B cell (primary cell): Measurements from ENCODE around the gene VIL1. TPM values are rescaled to one million over a fixed set of nuclear protein-coding genes. Genes with fewer than 3 reads are reported as not detected.

Experiments
- ATAC-seq: fragments of 200-7000 bp; cut with Tn5 transposase; one replicate; pipeline ENCODE4 v1.10.0; 2021; ENCODE audit warnings: low read depth, mild to moderate bottlenecking, moderate number of reproducible peaks, moderate library complexity
- CTCF ChIA-PET: fragments of 350-600 bp; sonication (Branson Sonifier 250); formaldehyde crosslinking; loops from one replicate; lab custom pipeline; 2021; ENCODE audit warnings: antibody characterized with exemption, inconsistent platforms; lab: Charles Lee
- POLR2A ChIA-PET: fragments of 350-600 bp; sonication (Branson Sonifier 250); formaldehyde crosslinking; loops from one replicate; lab custom pipeline; 2021; ENCODE audit warnings: antibody characterized with exemption; lab: Charles Lee
- DNase-seq: peaks from one replicate; pipeline ENCODE4 v3.0.0; 2013
- H2AFZ ChIP-seq: 2 replicates; pipeline ENCODE4 v1.6.1; 2012; ENCODE audit warnings: mild to moderate bottlenecking, low read depth, low read length; ENCODE audit not compliant: insufficient read depth, poor library complexity, severe bottlenecking
- H3K27ac ChIP-seq, 2 donors: 1 replicate in 1 of 2; 2 replicates in 1 of 2; pipeline ENCODE4 v1.5.1; 2012 to 2013; ENCODE audit warnings: low read length in 2 of 2, mild to moderate bottlenecking in 2 of 2, moderate library complexity in 1 of 2
- H3K27me3 ChIP-seq, 4 experiments: fragments of 200-600 bp in 1 of 4; sonication (generic) in 1 of 4; replicated peaks in 1 of 4; 1 replicate in 2 of 4; 2 replicates in 2 of 4; pipeline versions ENCODE4 v1.6.1 to v1.7.0; 2013 to 2016; ENCODE audit warnings: low read length in 3 of 4, mild to moderate bottlenecking in 2 of 4, mixed read lengths in 1 of 4, moderate library complexity in 1 of 4; ENCODE audit not compliant: insufficient read depth in 4 of 4, control insufficient read depth in 3 of 4; ENCODE audit errors: control extremely low read depth in 1 of 4
- H3K36me3 ChIP-seq, 2 experiments: replicated peaks in 1 of 2; 1 replicate in 1 of 2; 2 replicates in 1 of 2; pipeline versions ENCODE4 v1.6.1 to v1.7.1; 2013; ENCODE audit warnings: low read length in 1 of 2; ENCODE audit not compliant: insufficient read depth in 2 of 2, control insufficient read depth in 1 of 2; ENCODE audit errors: control extremely low read depth in 1 of 2, extremely low read depth in 1 of 2
- H3K4me1 ChIP-seq, 2 donors: fragments of 200-600 bp in 1 of 2; sonication (generic) in 1 of 2; 1 replicate in 1 of 2; 2 replicates in 1 of 2; pipeline versions ENCODE4 v1.5.1 to v1.6.1; 2013 to 2017; ENCODE audit warnings: low read length in 2 of 2; ENCODE audit not compliant: control insufficient read depth in 2 of 2, insufficient read depth in 2 of 2
- H3K4me2 ChIP-seq: replicated peaks from 2 replicates; pipeline ENCODE3; 2012; ENCODE audit warnings: mild to moderate bottlenecking, low read depth, low read length; ENCODE audit not compliant: poor library complexity, severe bottlenecking
- H3K4me3 ChIP-seq, 5 experiments: fragments of 200-600 bp in 1 of 5; sonication (generic) in 1 of 5; 1 replicate in 3 of 5; 2 replicates in 2 of 5; pipeline versions ENCODE4 v1.5.1 to v1.7.0; 2011 to 2016; ENCODE audit warnings: low read length in 4 of 5, mild to moderate bottlenecking in 4 of 5, low read depth in 2 of 5, control low read depth in 1 of 5, moderate library complexity in 1 of 5; ENCODE audit not compliant: insufficient read depth in 1 of 5; ENCODE audit errors: control extremely low read depth in 1 of 5, extremely low read depth in 1 of 5
- H3K79me2 ChIP-seq: fragments of 200-600 bp; sonication (generic); one replicate; pipeline ENCODE4 v1.6.0; 2016; ENCODE audit warnings: low read length; ENCODE audit not compliant: control insufficient read depth, insufficient read depth
- H3K9ac ChIP-seq: fragments of 200-600 bp; sonication (generic); 2 replicates; pipeline ENCODE4 v1.6.1; 2017; ENCODE audit warnings: mild to moderate bottlenecking, low read length, moderate library complexity
- H3K9me3 ChIP-seq, 3 donors: one replicate each; pipeline versions ENCODE4 v1.6.1 to v1.7.1; 2013; ENCODE audit warnings: low read length in 2 of 3; ENCODE audit not compliant: control insufficient read depth in 2 of 3, insufficient read depth in 1 of 3; ENCODE audit errors: control extremely low read depth in 1 of 3
- H4K20me1 ChIP-seq: 2 replicates; pipeline ENCODE4 v1.6.0; 2012; ENCODE audit warnings: mild to moderate bottlenecking, low read length; ENCODE audit not compliant: insufficient read depth, control insufficient read depth, poor library complexity, severe bottlenecking
- H3K27ac Mint-ChIP-seq: one replicate; pipeline ENCODE4 v1.8.0; 2021; ENCODE audit warnings: mixed read lengths
- H3K27me3 Mint-ChIP-seq: one replicate; pipeline ENCODE4 v1.8.0; 2021; ENCODE audit warnings: mixed read lengths
- H3K4me1 Mint-ChIP-seq: one replicate; pipeline ENCODE4 v1.8.0; 2021; ENCODE audit warnings: mixed read lengths
- H3K4me3 Mint-ChIP-seq: one replicate; pipeline ENCODE4 v1.8.0; 2021; ENCODE audit warnings: mixed read lengths
- H3K9me3 Mint-ChIP-seq: one replicate; pipeline ENCODE4 v1.8.0; 2022; ENCODE audit warnings: mixed read lengths; ENCODE audit not compliant: insufficient read depth
- EZH2 ChIP-seq: IDR thresholded peaks from 2 replicates; pipeline ENCODE4 v1.6.1; 2012; ENCODE audit warnings: borderline replicate concordance, low read depth, mild to moderate bottlenecking, moderate library complexity, low read length; ENCODE audit not compliant: insufficient read depth, poor library complexity, severe bottlenecking
- WGBS: methylation state at CpG from one replicate; pipeline ENCODE4 v1.1.5; 2013; ENCODE audit warnings: missing lambda C conversion rate; ENCODE audit not compliant: insufficient coverage; 5-methylcytosine and 5-hydroxymethylcytosine counted together
- intact Hi-C: fragments of 100-400 bp; cut with micrococcal nuclease; formaldehyde crosslinking; loops from one replicate; pipeline ENCODE4 v1.10.0; 2022
- polyA plus RNA-seq: library from polyadenylated mRNA; depleted of rRNA; stranded (reverse); fragments of >200 nt; gene quantifications from 2 replicates; pipeline ENCODE4 v1.2.3, GENCODE V29; 2012
- total RNA-seq, 2 donors: library from RNA; stranded (reverse); fragments of 120-200 nt in 1 of 2; gene quantifications; 1 replicate in 1 of 2; 2 replicates in 1 of 2; pipeline versions ENCODE4 v1.2.3 to v1.2.4, GENCODE V29; 2013 to 2022
- TF ChIP-seq, protein P1 (sequence below): fragments of 200-600 bp; IDR thresholded peaks from one replicate; pipeline ENCODE4 v1.8.0; 2022; ENCODE audit warnings: antibody characterized with exemption, mild to moderate bottlenecking

VIL1 gene
- total and polyA plus RNA-seq, 2 donors (not counting 1 experiment from before 2014, with no cell fraction given) = not detected

GRCh38 chr2:218477247-218477646 is 58.3 kb downstream of the VIL1 start:
- Histone ChIP-seq H4K20me1 (no peaks in the 10 kb centered on the region), H3K4me1 (peaks cover 3 to 7% of the 10 kb centered on the region in 2 donors), H3K4me3 (no peak overlapping the region), H3K27me3 (no peaks in the 10 kb centered on the region), H2AFZ (no peak overlapping the region), H3K9ac (no peak overlapping the region), H3K79me2 (no peaks in the 10 kb centered on the region), H3K9me3 (no peaks in the 10 kb centered on the region), H3K27ac (no peak overlapping the region), H3K4me2 (no peak overlapping the region), H3K36me3 (peaks cover 19 to 34% of the 10 kb centered on the region in 2 experiments)
- no peaks in the 10 kb centered on the region for H3K9me3 Mint-ChIP-seq
- no peak for TF ChIP-seq EZH2
- ATAC-seq (no peak), DNase-seq (no peak)
- no peak overlapping the region for H3K27ac Mint-ChIP-seq
- H3K4me1 Mint-ChIP-seq = peaks cover 18% of the 10 kb centered on the region
- POLR2A ChIA-PET = no interaction called here
- H3K27me3 Mint-ChIP-seq = no peaks in the 10 kb centered on the region
- CTCF ChIA-PET = no interaction called here
- intact Hi-C loops = no loop called here
- H3K4me3 Mint-ChIP-seq = no peak overlapping the region

GRCh38 chr2:218478544-218478943 is 59.6 kb downstream of the VIL1 start:
- H3K9me3 Mint-ChIP-seq = no peaks in the 10 kb centered on the region

More at GRCh38 chr2:218478544-218478943, 59.6 kb downstream of the VIL1 start:
- WGBS = no CpG with 5 or more reads among the region's 2 CpGs
- Histone ChIP-seq H3K4me1 (peaks cover 11 to 12% of the 10 kb centered on the region in 2 donors), H3K4me3 (no peak overlapping the region), H3K79me2 (no peaks in the 10 kb centered on the region), H3K9me3 (no peaks in the 10 kb centered on the region), H4K20me1 (no peaks in the 10 kb centered on the region), H3K27me3 (no peaks in the 10 kb centered on the region), H3K27ac (no peak overlapping the region), H2AFZ (no peak overlapping the region), H3K36me3 (peaks cover 17 to 30% of the 10 kb centered on the region in 2 experiments), H3K4me2 (no peak overlapping the region), H3K9ac (no peak overlapping the region)
- ATAC-seq (no peak), DNase-seq (no peak)
- no peak overlapping the region for H3K27ac Mint-ChIP-seq
- no peaks in the 10 kb centered on the region for H3K27me3 Mint-ChIP-seq
- intact Hi-C loops = no loop called here
- TF ChIP-seq, protein P1, sequence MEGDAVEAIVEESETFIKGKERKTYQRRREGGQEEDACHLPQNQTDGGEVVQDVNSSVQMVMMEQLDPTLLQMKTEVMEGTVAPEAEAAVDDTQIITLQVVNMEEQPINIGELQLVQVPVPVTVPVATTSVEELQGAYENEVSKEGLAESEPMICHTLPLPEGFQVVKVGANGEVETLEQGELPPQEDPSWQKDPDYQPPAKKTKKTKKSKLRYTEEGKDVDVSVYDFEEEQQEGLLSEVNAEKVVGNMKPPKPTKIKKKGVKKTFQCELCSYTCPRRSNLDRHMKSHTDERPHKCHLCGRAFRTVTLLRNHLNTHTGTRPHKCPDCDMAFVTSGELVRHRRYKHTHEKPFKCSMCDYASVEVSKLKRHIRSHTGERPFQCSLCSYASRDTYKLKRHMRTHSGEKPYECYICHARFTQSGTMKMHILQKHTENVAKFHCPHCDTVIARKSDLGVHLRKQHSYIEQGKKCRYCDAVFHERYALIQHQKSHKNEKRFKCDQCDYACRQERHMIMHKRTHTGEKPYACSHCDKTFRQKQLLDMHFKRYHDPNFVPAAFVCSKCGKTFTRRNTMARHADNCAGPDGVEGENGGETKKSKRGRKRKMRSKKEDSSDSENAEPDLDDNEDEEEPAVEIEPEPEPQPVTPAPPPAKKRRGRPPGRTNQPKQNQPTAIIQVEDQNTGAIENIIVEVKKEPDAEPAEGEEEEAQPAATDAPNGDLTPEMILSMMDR = no peak
- TF ChIP-seq EZH2 = no peak
- H3K4me1 Mint-ChIP-seq = peaks cover 21% of the 10 kb centered on the region
- ChIA-PET POLR2A (no interaction called here), CTCF (no interaction called here)
- H3K4me3 Mint-ChIP-seq = no peak overlapping the region
